SKM-1 treated with dmso at 0.1 percent for 144 hours (cell line): ENCODE data around the gene GPM6B.
"Not testable (repeated sequence)": the region's sequence is repeated elsewhere in the genome, so short reads cannot be mapped to it uniquely, and the experiment has no call there.

Experiments
- DNase-seq: peaks from one replicate; lab custom pipeline; 2025; ENCODE audit not compliant: unreplicated experiment; lab: John Stamatoyannopoulos, UW

GPM6B gene

GRCh38 chrX:13733506-13733905 is 83.4 kb downstream of the GPM6B start:
- no peak for DNase-seq

GRCh38 chrX:13732246-13733067 is 84.4 kb downstream of the GPM6B start:
- no peak for DNase-seq

- not testable (repeated sequence) for DNase-seq
These were observed 86.4 kb downstream of the GPM6B start for GRCh38 chrX:13730523-13730922.

- DNase-seq = not testable (repeated sequence)
These were observed 90.3 kb downstream of the GPM6B start for GRCh38 chrX:13726583-13726982.

- not testable (repeated sequence) for DNase-seq
These were observed 92.0 kb downstream of the GPM6B start for GRCh38 chrX:13724878-13725277.

GRCh38 chrX:13721819-13722519 is 94.9 kb downstream of the GPM6B start:
- no peak for DNase-seq

GRCh38 chrX:13721371-13721770 is 95.5 kb downstream of the GPM6B start:
- no peak for DNase-seq
